ENCODE measurements around the gene CTNS.
A peak's percentile ranks its signal among the peaks of the same experiment; 100 is the strongest.
"Not testable (repeated sequence)": the region's sequence is repeated elsewhere in the genome, so short reads cannot be mapped to it uniquely, and the experiment has no call there.

CTNS gene

DNA sequence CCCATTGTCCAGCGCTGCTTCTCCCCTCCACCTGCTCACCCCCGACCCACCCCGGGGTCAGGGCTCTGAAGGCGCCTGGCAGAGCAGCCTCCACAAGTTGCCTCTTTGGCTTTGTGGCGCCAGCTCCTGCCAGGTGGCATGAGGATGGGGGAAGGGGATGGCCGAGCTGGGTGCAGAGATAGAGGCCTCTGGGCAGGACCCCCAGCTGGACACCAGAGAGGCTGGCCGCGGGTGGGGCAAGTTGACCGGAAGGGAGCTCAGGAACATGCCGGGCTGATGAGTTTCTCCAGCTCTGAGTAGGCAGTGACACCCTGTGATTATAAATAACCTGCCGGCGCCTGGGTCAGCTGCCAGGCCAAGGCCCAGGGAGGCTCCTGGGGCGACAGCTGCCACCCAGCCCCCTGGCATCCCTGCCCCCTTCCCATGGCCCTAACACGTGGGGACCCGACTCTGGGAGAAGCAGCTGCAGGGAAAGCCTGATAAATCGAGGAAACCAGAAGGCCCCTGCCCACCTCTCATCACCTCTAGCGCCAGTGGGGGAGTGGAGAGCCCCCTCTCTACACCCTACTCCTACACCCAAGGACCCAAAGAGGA lies 58.7 kb downstream of the CTNS start:
- DNase-seq (ENCODE audit: low read depth) = no peak
- TF ChIP-seq, protein P1, sequence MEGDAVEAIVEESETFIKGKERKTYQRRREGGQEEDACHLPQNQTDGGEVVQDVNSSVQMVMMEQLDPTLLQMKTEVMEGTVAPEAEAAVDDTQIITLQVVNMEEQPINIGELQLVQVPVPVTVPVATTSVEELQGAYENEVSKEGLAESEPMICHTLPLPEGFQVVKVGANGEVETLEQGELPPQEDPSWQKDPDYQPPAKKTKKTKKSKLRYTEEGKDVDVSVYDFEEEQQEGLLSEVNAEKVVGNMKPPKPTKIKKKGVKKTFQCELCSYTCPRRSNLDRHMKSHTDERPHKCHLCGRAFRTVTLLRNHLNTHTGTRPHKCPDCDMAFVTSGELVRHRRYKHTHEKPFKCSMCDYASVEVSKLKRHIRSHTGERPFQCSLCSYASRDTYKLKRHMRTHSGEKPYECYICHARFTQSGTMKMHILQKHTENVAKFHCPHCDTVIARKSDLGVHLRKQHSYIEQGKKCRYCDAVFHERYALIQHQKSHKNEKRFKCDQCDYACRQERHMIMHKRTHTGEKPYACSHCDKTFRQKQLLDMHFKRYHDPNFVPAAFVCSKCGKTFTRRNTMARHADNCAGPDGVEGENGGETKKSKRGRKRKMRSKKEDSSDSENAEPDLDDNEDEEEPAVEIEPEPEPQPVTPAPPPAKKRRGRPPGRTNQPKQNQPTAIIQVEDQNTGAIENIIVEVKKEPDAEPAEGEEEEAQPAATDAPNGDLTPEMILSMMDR (IDR thresholded peaks at IDR 0.05; ENCODE audit: insufficient read depth, low read depth, low read length, missing control alignments) = no peak
- H3K4me3 ChIP-seq (ENCODE audit: low read length) = peak overlapping the region; percentile 37

DNA sequence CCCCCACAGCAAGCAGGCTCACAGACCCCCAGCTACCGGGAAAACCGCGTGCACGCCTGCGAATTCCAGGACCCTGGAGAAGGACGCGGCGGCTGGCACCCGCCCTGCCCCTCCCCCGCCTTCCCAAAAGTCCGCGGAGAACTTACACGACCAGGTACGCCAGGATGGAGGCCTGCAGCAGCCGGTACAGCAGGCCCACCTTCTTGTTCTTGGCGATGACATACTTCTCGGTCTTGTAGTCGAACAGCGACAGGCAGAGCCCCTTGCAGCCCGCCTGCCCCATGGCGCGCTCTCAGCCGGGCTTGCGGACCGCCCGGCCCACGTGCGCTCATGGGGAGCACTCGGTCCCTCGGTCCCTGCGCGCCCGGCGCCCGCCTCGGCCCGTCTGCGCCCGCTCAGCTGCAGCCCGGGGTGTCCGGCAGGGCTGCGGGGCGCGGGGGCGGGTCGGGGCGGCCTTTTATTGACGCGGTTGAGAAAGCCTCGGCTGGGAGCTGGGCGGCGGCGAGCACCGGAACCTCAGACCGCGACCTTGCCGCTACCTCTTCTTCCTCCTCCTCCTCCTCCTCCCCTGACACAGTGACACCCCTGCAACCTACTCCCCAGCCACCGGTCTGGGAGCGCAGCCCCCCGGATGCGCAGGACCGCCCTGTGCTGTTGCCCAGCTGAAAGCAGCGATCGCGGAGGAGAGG lies 59.3 kb downstream of the CTNS start, which contains the start of gene P2RX5:
P2RX5 (minus strand) TSS at position 433 of the 689 bp plus-strand sequence; CDS start at position 283, 150 bp downstream.
- TF ChIP-seq, protein P1 (IDR thresholded peaks at IDR 0.05; ENCODE audit: insufficient read depth, low read depth, low read length, missing control alignments) = no peak
- peak; percentile 27 for DNase-seq (ENCODE audit: low read depth)

DNA sequence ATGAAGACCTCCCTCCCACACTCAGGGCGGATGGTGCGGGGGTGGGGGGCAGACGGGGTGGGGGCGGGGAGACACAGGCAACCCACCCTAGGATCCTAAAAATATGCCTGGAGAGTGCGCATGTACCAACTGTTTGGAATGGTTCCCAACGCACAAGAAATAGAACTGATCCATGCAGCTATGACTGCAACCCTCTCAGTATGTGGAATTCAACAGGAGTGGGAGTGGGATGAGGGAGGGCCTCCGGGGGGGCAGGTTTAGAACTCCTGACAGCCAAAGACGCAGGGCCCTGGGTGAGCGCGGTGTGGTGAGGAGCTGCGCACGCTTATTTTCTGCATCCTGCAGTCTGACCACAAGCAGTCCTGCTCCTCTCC lies 60.5 kb downstream of the CTNS start:
- TF ChIP-seq, protein P1 (IDR thresholded peaks at IDR 0.05; ENCODE audit: insufficient read depth, low read depth, low read length, missing control alignments) = no peak
- no peak for DNase-seq (ENCODE audit: low read depth)
- no peak overlapping the region for H3K4me3 ChIP-seq (ENCODE audit: low read length)

More for the DNA sequence above, 59.3 kb downstream of the CTNS start, which contains the start of gene P2RX5:
- H3K4me3 ChIP-seq (ENCODE audit: low read length) = peak within 1 kb of the TSS; percentile 37

DNA sequence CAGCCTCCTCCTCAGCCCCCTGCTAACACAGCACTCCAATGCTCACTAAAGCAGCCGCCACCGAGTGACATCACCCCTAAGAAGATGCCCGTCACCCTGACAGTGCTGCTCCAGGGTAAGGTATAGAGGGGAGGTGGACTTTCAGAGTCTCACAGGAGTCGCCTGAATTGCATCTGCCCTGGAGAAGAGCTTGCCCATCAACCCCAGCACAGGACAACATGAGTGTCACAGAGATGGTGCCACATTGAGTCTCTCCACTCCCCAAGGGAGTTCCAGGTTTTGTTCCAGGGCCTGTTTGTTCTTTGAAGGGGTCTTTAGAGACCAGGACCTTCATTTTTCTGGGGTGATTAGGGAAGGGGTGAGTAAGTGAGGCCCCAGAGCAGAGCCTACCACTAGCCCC lies 61.6 kb downstream of the CTNS start:
- TF ChIP-seq, protein P1 (IDR thresholded peaks at IDR 0.05; ENCODE audit: insufficient read depth, low read depth, low read length, missing control alignments) = no peak
- DNase-seq (ENCODE audit: low read depth) = no peak
- H3K4me3 ChIP-seq (ENCODE audit: low read length) = no peak overlapping the region

DNA sequence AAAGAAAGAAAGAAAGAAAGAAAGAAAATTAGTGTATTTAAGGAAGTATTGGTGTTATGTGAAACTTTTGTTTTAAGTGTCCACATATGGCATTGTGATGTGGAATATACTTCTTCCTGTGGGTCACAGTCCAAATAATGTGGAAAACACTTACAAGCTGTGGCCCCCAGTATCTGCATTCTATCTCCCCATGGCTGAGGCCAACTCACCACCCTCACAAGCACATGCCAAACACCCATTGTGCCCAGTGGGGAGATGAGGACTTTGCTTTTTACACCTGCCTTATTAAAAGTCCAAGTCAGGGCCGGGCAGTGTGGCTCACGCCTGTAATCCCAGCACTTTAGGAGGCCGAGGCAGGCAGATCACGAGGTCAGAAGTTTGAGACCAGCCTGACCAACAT lies 63.4 kb downstream of the CTNS start:
- no peak for DNase-seq (ENCODE audit: low read depth)
- TF ChIP-seq, protein P1 (IDR thresholded peaks at IDR 0.05; ENCODE audit: insufficient read depth, low read depth, low read length, missing control alignments) = no peak
- H3K4me3 ChIP-seq (ENCODE audit: low read length) = no peak overlapping the region

DNA sequence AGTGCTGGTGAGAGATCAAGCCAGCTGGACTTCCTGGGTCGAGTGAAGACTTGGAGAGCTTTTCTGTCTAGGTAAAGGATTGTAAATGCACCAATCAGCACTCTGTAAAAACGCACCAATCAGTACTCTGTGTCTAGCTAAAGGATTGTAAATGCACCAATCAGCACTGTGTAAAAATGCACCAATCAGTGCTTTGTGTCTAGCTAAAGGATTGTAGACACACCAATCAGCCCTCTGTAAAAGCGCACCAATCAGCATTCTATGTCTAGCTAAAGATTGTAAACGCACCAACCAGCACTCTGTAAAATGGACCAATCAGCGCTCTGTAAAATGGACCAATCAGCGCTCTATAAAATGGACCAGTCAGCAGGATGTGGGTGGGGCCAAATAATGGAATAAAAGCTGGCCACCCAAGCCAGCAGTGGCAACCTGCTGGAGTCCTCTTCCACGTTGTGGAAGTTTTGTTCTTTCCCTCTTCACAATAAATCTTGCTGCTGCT lies 65.5 kb downstream of the CTNS start:
- not testable (repeated sequence) for H3K4me3 ChIP-seq (ENCODE audit: low read length); DNase-seq (ENCODE audit: low read depth)

DNA sequence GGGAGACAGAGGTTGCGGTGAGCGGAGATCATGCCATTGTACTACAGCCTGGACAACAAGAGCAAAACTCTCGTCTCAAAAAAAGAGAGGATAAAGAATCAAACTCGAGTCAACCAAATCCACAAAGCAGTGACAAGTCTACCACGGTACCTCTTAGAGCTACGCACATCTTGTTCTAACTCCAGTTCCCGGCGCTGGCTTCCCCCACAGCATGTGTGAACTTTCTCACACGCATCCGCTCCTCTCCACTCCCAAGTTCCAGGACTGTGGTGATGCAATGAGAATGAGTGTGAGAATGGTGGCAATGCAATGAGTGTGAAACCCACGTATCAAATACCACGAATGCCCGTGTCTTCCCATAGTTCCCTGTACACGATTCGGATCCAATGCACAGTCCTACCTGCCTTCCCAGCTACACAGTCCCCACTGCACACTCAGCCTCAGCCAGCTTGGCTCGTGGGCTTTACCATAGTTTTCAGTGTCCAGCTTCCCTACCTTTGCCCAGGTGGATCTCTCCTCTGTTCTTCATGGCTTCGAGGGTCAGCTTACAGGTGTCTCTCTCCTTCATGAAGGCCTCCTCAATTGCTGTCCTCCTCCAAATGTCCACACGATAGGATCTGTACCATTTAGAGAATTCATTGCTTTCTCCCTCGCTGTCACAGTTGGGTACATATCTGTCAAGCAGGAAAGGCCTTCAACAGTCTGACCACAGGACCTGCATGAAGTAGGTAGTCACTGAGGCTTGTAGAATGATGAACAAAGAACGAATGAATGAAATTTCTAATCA lies 68.6 kb downstream of the CTNS start:
- H3K4me3 ChIP-seq (ENCODE audit: low read length) = no peak overlapping the region
- DNase-seq (ENCODE audit: low read depth) = no peak
- TF ChIP-seq, protein P1 (IDR thresholded peaks at IDR 0.05; ENCODE audit: insufficient read depth, low read depth, low read length, missing control alignments) = no peak

DNA sequence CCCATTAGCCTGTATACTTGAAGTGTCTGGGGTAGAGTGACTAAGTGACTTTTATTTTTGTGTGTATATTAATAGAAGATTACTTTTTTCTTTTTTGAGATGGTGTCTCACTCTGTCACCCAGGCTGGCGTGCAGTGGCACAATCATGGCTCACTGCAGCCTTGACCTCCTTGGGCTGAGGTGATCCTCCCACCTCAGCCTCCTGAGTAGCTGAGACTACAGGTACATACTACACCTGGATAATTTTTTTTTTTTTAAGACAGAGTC lies 69.1 kb downstream of the CTNS start:
- not testable (repeated sequence) for H3K4me3 ChIP-seq (ENCODE audit: low read length); DNase-seq (ENCODE audit: low read depth)

Data from epithelial cell of esophagus (primary cell).